ENCODE data around the gene EFNA3.

Gene EFNA3, protein sequence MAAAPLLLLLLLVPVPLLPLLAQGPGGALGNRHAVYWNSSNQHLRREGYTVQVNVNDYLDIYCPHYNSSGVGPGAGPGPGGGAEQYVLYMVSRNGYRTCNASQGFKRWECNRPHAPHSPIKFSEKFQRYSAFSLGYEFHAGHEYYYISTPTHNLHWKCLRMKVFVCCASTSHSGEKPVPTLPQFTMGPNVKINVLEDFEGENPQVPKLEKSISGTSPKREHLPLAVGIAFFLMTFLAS

DNA sequence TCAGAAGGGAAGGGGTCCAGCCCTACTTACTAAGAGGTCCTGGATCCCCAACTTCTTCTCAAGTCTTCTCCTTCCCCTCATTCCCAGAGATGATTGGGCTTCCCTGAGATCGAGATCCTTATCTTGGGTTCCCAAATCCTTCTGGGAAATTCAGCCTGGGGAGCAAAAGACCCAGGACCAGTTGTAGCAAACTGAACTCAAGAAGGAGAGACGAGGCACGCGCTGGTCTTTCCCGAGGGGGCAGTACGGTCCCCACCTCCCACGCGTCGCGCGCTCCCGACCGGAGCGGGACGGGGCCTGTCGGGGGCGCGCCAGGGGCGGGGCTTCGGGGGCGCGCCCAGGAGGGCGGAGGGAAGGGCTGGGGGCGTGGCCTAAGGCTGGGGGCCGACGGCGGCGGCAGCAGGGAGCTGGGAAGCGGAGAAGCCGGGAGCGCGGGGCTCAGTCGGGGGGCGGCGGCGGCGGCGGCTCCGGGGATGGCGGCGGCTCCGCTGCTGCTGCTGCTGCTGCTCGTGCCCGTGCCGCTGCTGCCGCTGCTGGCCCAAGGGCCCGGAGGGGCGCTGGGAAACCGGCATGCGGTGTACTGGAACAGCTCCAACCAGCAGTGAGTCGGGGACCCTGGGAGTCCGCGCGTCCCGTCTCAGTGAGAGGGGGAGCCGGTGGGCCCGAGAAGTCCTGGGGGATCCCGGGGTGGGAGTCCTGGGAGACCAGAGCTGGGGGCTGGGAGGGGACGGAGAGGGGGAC is at the start of gene EFNA3:
TSS of gene EFNA3 (plus strand) at position 369 of the 741 bp plus-strand sequence. CDS start at position 474, 105 bp downstream.
- no peak for DNase-seq (ENCODE audit: low read depth, low spot score)

DNA sequence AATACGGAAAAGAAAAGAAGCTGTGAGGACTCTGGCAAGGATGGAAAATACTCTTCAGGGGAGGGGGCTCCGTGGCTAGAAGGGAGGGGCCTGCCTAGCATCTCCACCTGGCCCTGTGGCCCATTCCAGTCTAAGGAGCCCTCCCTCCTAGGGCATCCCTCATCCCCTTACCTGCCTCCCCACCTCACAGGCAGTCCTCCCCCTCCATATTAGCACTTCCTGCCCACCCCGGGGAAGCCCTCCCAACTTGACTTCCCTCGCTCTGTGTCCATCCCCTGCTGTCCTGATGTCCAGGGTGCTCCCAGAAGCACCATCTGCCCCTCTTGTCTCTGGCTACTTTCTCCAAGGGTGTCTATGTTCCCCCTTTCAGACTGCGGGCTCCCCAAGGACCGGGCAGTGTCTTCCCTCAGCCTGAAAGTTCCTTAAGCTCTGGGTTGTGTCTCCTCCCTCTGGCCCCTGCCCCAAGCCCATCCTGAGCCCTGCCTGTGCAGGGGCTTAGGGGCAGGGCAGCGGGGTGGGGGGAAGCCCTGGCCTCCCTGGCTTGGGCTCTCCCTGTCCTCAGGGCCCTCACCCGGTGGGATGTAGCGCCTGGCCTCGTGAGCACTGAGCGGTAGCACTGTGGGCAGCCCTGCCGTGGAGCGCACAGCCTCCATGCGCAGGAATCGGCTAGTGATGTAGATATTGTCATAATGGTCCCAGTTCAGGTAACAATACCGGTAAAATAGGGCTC is 49.0 kb upstream of the EFNA3 start:
- DNase-seq (ENCODE audit: low read depth, low spot score): no peak

DNA sequence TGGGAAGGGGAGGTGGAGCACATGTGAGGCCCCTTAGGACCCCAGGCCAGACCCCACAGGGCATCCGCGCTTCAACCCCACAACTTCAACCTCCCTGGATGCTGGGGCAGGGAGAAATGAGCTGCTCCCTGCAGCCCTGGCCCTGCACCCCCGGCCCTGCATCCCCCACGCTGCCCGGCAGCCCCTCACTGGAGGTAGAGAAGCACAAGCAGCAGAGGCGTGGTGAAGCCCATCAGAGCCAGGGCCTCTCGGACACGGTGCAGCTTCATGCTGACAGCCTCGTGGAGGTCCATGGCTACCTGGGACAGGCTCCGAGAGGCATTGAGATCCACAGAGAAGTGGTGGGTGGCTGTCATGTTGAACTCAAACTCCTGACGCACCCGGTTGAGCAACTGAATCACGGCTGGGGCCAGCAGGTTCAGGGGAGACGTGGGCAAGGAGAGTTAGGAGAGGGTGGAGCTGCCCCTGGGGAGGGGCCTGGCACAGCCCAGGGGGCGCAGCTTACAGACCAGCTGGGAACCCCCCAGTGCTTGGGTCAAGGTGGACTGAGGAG is 48.3 kb upstream of the EFNA3 start:
- no peak for DNase-seq (ENCODE audit: low read depth, low spot score)

DNA sequence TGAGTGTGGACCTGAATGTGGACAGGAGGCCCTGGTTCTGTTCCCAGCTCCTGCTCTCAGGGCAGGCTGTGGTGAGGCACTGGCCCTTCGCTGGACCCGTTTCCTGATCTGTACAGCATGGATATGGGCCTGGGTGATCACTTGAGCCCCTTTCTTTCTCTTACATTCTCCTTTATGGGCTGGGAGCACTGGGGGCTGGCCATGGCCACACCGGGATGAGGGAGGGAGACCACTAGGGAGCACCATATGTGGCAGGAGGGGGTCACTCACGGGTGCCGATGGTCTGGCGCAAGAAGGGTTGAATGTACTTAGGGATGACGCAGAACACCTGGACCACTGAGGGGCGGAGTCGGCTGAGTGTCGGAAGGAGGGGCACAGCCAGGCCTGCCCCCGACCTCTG is 47.7 kb upstream of the EFNA3 start:
- no peak for DNase-seq (ENCODE audit: low read depth, low spot score)

DNA sequence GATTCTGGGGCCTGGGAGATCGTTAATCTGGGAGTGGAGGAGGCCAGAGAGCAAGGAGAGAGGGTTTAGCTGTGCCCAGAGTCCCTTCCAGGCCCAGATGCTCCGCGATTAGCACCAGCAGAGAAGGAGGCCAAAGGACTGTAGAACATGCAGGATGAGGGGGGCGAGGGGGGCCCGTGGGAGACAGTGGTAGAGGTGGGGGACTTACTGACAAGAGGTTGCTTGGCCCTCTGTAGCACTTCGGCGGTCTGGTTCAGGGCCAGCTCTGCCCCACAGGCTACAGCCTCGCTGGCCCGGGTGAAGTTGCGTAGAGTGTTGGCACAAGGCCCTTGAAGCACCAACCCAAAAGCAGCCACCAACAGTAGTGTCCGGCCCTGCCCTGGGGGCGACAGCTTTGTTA is 45.8 kb upstream of the EFNA3 start:
- DNase-seq (ENCODE audit: low read depth, low spot score): no peak

DNA sequence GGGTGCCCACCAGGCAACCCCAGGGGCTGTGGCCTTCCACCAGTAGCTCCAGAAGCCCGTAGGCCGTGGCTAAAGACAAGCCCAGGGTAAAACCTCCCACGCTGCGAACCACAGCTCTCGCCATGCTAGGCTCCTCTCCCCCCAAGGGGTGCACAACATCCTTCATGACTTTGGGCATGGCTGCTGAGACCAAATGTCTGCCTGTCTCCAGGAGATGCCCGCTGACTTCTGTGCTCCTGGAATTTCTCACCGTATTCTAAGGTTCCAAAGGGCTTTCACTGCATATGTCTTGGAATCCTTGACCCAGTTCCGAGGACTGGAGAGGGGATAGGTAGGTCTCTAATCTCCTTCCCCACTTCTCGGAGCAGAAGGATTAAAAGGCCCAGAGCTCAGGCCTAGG is 45.1 kb upstream of the EFNA3 start, which contains the start of the genes DCST1 and DCST2:
TSS of gene DCST1 (plus strand) at position 301 of the 400 bp plus-strand sequence. CDS start 213 bp downstream, outside the sequence.
TSS of gene DCST2 (minus strand) at position 258 of the 400 bp plus-strand sequence. CDS start at position 178, 80 bp downstream.
- no peak for DNase-seq (ENCODE audit: low read depth, low spot score)

DNA sequence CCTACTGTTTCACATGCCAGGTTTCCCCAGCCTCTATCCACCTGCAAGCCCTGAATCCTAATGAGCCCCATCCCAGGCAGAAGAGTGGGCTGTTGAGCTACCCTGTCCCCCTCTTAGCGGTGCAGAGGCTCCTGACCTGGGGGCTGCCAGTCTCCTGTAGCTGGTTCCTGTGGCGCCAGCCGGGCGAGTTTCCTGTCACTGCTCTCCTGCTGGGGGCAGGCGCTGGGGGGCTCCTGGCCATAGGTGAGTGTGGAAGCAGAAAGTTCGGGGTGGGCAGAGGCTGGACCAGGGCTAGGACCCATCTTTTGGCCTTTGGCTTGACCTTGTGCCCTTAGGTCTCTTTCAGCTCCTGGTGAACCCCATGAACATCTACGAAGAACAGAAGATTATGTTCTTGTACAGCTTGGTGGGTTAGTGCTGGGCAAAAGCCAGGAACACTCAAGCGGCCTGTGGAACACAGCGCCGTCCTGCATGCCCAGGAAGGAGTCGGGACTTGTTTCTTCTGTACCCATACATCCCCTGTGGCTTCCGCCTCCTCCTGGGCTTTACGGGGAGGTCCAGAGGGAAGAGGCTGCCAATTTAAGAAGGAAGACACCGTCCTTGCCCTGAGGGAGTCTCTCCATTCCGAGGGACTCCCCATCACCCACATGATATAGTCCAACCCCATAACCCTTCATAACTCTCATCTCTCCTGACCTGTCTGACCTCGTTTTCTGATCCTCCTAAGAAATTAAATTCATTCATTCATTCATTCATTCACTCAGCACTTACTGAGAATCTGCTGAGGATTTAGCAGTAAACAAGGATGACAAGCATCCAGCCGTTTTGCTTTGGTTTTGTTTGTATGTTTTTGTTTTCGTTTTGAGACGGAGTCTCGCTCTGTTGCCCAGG is 44.1 kb upstream of the EFNA3 start:
- no peak for DNase-seq (ENCODE audit: low read depth, low spot score)

DNA sequence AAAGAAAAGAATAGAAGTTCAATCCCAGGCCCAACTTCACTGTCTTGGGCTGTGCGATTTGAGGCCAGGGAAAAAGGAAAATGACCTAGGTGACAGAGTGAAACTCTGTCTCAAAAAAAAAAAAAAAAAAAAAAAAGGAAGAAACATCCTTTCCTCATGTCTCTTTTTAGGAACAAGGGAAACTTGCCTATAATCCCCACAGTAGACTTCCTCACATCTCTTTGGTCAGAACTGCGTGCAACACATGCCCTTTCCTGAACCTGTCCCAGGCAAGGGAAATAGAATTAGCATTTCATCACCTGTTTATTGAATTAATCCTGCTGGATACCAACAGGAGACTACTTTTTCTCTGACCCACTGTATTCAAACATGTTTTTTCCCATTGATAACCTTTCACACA is 42.7 kb upstream of the EFNA3 start:
- DNase-seq (ENCODE audit: low read depth, low spot score): no peak

DNA sequence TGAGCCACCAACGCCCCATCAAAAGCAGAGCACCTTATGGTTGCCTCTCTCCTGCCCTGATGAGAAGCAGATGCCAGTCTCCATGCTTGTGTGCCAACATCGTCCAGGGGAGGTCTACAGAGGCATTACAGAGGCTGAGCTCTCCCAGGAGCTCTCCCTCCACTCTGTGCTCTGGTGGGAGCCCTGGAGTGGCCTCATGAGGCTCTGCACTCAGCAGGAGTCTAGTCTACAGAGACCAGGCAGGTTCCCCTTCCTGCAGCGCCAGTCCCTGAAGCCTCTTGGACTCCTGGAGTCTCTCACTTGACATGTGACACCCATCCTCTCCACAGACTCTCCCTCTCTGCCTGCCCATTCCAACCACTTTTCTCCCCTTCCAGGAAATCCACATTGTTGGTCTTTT is 41.6 kb upstream of the EFNA3 start:
- DNase-seq (ENCODE audit: low read depth, low spot score): no peak

DNA sequence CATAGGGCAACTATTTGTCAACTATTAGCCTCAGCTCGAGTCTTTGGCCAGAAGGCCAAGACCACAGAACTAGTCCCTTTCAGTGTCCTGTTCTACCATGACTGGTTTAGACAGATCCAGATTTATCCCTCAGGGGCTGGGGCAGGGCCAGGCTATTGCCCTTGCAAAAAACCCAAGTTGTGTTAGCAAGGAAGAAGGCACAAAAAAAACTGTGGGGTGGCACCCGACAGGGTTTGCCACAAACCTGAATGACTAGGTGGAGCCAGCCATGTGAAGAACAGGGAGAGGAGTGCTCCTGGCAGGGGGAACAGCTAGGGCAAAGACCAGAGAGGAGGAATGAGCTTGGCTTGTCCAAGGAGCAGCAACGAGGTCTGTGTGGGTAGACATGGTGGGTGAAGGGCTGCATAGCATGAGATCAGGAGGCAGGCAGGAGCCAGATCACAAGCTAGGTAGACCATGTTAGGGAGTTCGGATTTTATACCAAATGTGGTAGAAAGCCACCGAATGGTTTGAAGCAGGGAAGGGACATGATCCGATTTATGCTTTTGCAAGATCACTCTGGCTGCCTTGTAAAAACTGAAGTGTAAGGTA is 40.7 kb upstream of the EFNA3 start:
- DNase-seq (ENCODE audit: low read depth, low spot score): no peak

DNA sequence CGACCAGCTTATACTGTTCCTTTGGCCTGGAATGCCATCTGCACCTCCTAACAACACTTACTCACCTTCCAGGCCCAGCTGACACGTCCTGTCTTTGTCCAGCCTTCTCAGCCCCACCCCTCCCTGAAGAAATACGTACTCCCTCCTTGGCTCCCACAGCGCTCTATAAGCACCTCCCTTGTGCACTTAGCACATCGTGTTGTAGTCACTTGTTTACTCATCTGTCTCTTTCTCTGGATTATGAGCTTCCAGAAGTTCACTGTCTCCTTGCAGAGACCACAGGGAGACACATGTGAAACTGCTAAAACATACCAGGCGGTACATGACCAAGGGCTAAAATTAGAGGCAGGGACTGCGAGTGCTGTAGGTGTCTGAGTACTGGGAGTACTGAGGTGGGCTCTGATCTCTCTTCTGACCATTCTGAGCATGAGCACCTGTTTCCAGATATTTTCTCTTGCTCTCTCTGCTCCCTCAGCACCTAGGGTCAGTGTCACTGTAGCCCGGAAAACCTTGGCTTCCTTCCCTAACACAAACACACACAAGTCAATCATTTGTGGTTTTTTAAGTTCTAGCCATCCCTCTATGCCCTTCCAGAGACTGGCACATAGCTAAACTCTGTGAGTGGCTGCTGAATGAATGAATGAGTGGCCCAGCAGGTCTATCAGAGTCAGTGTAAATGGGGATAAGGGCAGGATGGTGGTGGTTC is 39.9 kb upstream of the EFNA3 start:
- DNase-seq (ENCODE audit: low read depth, low spot score): no peak

DNA sequence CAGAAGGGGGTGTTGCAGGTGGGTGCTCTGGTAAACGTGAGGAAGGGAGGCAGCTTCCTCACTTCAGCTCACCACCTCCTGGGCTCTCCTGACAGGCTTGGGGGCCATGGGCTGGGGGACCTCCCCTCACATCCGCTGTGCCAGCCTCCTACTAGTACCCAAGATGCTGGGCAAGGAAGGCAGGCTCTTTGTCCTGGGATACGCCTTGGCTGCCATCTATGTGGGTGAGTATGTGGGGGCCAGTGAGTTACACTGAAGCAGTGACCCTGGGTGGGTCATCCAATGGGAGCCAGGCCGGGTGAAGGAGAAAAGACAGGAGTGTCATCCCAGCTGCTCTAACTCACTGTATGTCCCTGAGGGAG is 39.3 kb upstream of the EFNA3 start:
- no peak for DNase-seq (ENCODE audit: low read depth, low spot score)

DNA sequence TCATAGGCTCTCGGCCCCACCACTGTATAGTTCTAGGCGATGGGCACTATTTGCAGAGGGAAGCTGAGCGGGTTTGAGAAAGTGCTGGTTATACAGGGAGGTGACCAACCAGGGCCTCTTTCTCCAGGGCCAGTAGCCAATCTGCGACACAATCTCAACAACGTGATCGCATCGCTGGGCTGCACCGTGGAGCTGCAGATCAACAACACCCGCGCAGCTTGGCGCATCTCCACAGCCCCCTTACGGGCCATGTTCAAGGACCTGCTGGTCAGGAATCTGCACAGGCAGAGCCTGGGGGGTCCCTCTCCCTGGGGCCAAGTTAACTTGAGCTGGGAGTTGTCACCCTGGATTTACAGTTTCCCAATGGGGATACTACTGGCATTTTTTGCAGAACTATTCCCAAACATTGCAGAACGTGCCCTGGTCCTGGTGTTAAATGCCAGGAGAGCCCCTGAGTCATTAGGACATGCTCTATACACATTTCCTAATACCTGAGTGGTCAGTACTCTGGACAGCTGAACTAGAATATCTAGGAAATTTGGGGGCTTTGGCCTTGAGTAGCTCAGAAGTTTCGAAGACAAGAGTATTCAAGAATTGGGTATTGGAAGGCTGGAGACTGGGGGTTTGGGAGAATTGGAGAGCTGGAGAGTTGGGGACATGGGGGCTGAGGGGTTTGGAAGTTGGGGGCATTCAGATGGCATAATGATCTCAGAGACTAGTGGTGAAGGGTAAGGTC is 38.1 kb upstream of the EFNA3 start:
- no peak for DNase-seq (ENCODE audit: low read depth, low spot score)

DNA sequence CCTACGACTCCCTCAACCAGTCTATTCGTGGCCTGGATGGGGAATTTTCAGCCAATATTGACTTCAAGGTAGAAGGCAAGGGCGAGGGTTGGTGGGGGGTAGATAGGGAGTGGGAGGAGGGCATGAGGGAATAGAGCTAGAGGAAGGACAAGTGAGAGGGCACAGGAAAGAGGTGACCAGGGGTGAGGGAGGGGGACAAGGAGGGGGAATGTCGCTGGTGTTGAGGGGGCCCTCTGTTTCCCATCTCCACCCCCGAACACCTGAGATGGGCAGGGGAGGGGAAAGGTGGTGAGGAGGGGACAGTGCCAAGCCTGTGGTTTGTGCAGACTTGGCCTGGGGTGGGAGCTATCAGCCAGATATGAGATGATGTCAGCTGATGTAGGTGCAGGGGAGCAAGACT is 35.8 kb upstream of the EFNA3 start:
- no peak for DNase-seq (ENCODE audit: low read depth, low spot score)

DNA sequence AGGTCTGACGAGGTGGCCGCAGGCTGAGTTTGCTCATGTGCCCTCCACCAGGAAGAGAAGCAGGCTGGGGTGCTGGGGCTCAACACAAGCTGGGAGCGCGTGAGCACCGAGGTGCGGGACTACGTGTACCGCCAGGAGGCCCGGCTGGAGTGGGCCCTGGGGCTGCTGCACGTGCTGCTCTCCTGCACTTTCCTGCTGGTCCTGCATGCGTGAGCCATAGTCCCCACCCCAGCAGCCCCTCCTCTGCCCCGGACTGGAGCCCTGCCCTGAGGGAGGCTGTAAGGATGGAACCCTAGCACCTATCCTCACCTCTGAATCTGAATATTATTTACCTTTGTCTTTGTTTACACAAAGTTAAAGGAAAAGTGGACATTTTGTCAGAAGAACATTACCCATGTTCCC is 35.3 kb upstream of the EFNA3 start:
- DNase-seq (ENCODE audit: low read depth, low spot score): no peak

DNA sequence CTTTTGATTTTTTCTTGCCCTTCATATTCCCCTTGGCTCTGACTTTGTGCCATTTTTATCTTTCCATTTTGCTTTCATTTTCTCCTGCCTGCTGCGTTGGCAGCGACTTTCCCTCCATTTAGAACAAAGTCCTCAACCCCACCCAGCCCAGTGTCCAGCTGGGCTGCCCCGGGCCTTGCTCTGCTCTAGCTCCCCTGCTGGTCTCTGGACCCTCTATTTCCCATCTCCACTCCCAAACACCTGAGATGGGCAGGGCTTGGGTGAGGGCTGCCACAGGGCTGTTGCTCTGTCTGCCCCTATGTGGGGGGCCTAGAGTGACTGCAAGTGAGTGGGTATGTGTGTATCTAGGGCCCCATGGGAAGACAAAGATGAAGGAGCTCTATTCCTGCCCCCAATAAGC is 34.8 kb upstream of the EFNA3 start:
- DNase-seq (ENCODE audit: low read depth, low spot score): no peak

DNA sequence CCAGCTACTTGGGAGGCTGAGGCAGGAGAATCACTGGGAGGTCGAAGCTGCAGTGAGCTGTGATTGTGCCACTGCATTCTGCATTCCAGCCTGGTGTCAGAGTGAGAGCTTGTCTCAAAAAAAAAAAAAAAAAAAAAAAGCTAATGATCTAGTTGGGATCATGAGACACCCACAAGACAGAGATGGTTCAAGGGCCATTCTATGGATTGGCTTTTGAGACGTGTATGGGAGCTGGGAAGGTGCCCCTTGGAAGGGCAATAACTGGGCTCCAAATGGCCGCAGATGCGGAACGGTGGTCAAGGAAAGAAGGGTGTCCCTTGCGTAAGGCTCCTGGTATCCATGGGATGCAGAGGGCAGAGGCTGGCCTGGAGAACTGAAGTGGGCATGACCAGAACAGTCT is 34.3 kb upstream of the EFNA3 start:
- DNase-seq (ENCODE audit: low read depth, low spot score): no peak

DNA sequence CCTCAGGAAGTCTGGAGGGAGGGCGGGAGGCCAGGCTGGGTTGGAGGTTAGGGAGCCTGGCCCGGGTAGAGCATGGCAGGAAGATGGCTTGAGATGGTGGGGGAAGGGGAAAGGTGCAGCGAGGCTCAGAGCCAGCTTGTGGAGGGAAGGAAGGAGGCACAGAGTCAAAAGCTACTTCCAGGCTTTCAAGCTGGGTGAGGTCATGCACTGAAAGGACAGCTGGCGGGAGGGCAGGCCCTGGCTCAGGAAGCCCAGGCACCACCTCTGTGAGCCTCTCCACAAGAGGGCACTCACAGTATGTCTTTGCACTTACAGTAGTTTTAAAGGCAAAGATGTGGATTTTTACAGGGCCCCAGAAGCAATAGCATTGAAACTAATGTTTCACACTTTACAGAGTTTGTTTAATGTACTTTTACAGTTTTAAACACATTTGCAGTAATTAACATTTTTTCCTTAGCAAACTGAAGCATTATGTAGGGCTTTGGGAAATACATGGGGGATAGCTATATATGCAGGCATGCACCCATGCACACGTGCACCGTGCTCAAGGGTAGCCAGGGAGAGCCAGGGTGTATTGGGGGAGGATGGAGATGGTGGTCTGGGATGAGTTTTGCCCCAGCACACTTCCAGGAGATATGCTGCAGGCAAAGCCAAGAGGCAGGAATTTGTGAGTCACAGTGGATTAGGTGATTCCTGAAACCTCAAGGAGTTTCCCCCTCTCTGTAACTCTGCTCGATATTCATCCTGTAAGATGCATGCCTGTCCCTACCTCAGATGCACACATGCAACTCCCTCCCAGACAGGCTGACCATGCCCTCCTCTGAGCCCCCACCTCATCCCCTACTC is 33.6 kb upstream of the EFNA3 start:
- no peak for DNase-seq (ENCODE audit: low read depth, low spot score)

All from activated naive CD8-positive, alpha-beta T cell treated with anti-CD3 and anti-CD28 coated beads, Interleukin-2, amount 50 U/mL, for 16 hours (primary cell).